ENCODE data around the gene BLNK. TPM values are rescaled to one million over a fixed set of nuclear protein-coding genes. Genes with fewer than 3 reads are reported as not detected.

BLNK gene
- 10 to 100 TPM in 5 of 6 experiments, 1 to 10 TPM in 1; 9.9 to 47.7 (median 20.9) TPM for total RNA-seq
- long read RNA-seq, transcript BLNK-202 (16 exons, 1,715 nt): major isoform, 5 of 9 reads
- long read RNA-seq, partial matches to known transcripts: 0 of 9 reads
- long read RNA-seq, other reads (novel, unspliced or antisense): 1 of 9 reads

DNA sequence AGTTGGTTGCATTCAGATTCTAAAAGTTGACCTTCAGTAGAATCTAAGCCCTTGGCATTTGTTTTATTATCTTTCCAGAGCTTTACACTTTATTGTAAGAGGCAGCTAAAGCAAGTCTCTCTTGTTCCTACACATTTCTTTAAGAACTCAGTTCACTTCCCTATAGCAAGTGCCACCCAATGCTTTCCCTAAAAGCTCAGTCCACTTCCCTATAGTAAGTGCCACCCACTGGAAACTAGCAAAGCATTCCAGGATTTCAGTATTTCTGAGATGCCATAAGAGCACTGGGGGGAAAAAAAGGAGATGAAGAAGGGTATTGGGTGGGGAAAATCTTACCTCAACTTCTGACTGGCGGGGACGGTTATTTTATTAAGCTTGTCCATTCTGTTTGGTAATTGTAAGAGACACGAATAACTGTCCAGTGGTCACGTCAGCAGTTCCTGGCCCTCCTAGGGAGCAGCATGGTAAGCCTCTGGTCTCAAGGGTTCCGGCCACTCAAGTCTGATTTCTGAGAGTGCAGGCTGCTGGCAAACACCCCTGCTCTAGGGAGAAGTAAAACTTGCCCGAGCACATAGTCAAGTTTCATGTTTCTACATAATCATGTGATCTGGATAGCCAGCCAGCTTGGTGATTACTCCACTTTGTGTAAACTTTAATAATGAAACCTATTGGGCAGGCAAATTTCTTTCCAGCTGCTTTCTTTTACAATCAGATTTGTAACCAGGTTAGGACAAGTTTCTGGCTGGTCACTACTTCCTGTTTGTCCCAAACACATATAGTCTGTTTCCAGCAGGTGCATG, at the start of gene BLNK:
BLNK (minus strand) TSS at position 554 of the 800 bp plus-strand sequence; CDS start at position 383, 171 bp downstream.
- ATAC-seq (peak; percentile 69 to 83 (median 77)), DNase-seq (peak; percentile 72 to 82 (median 81))
- WGBS (ENCODE audit: insufficient coverage, low coverage, low lambda C conversion rate, missing lambda C conversion rate): 14% methylated on average over 6 of the region's 6 CpGs
- Histone ChIP-seq H3K4me3 (peak within 1 kb of the TSS; percentile 40 to 63 (median 62)), H3K9me3 (no peaks in the 10 kb centered on the region), H3K36me3 (no peaks in the 10 kb centered on the region), H3K27ac (peak within 1 kb of the TSS; percentile 87 to 95 (median 89)), H3K4me1 (peaks cover 0 to 55% (median 20%) of the 10 kb centered on the region in 4 donors), H3K27me3 (no peaks in the 10 kb centered on the region)
- intact Hi-C loops (cut with DNase I): no loop called here
- peak; percentile 95 for TF ChIP-seq POLR2A (IDR thresholded peaks at IDR 0.05)
- TF ChIP-seq, protein P1, sequence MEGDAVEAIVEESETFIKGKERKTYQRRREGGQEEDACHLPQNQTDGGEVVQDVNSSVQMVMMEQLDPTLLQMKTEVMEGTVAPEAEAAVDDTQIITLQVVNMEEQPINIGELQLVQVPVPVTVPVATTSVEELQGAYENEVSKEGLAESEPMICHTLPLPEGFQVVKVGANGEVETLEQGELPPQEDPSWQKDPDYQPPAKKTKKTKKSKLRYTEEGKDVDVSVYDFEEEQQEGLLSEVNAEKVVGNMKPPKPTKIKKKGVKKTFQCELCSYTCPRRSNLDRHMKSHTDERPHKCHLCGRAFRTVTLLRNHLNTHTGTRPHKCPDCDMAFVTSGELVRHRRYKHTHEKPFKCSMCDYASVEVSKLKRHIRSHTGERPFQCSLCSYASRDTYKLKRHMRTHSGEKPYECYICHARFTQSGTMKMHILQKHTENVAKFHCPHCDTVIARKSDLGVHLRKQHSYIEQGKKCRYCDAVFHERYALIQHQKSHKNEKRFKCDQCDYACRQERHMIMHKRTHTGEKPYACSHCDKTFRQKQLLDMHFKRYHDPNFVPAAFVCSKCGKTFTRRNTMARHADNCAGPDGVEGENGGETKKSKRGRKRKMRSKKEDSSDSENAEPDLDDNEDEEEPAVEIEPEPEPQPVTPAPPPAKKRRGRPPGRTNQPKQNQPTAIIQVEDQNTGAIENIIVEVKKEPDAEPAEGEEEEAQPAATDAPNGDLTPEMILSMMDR (IDR thresholded peaks at IDR 0.05): no peak

DNA sequence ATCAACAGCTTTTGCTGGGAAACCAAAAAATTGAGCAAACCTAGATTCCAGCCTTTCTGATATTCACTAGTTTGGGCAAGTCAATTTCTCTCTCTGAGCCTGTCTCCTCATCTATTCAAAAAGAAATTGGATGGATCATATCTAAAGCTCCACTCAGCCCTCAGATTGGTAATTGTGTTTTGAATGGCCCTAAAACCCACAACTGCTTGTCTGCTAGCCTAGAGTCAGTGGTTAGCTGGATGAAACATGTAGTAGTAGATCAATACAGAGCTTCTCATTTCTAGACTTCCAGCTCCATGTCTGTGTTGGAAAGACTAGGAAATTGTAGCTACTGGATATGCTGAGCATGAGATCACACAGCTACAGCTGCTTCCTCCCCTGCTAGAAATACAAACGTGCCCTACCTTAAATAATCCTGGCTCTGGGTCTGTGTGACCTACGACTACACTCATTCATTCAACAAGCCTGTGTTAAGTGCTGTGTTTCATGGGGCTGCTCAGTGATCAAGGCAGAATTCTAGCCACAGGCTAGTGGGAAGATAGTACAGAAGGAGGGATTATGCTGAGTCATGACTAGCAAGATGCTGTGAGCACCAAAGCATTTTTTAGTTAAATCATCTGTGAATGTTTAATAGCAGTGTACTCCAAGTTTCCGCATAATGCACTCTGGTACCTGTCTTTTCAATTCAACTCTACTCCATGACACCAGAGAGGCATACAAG, 48.5 kb upstream of the BLNK start:
- H3K9me3 ChIP-seq: no peaks in the 10 kb centered on the region
- intact Hi-C loops (cut with DNase I): no loop called here
- no peaks in the 10 kb centered on the region for H3K4me1 ChIP-seq
- no peak for TF ChIP-seq POLR2A (IDR thresholded peaks at IDR 0.05)
- TF ChIP-seq, protein P1 (IDR thresholded peaks at IDR 0.05): no peak
- no peak overlapping the region for H3K27ac ChIP-seq
- no peak for DNase-seq
- WGBS (ENCODE audit: insufficient coverage, low coverage, low lambda C conversion rate, missing lambda C conversion rate): 52% methylated on average over 3 of the region's 3 CpGs
- no peaks in the 10 kb centered on the region for H3K27me3 ChIP-seq
- no peak for ATAC-seq
- H3K4me3 ChIP-seq: no peak overlapping the region
- no peaks in the 10 kb centered on the region for H3K36me3 ChIP-seq

GRCh38 chr10:96317067-96317833, 45.9 kb upstream of the BLNK start:
- Histone ChIP-seq H3K9me3 (no peaks in the 10 kb centered on the region), H3K27ac (no peak overlapping the region), H3K4me1 (no peaks in the 10 kb centered on the region), H3K4me3 (no peak overlapping the region), H3K36me3 (no peaks in the 10 kb centered on the region), H3K27me3 (no peaks in the 10 kb centered on the region)
- ATAC-seq: no peak
- DNase-seq: no peak
- WGBS (ENCODE audit: insufficient coverage, low coverage, low lambda C conversion rate, missing lambda C conversion rate): 59% methylated on average over 4 of the region's 4 CpGs
- intact Hi-C loops (cut with DNase I): no loop called here
- TF ChIP-seq, protein P1 (IDR thresholded peaks at IDR 0.05): no peak
- TF ChIP-seq POLR2A (IDR thresholded peaks at IDR 0.05): no peak

DNA sequence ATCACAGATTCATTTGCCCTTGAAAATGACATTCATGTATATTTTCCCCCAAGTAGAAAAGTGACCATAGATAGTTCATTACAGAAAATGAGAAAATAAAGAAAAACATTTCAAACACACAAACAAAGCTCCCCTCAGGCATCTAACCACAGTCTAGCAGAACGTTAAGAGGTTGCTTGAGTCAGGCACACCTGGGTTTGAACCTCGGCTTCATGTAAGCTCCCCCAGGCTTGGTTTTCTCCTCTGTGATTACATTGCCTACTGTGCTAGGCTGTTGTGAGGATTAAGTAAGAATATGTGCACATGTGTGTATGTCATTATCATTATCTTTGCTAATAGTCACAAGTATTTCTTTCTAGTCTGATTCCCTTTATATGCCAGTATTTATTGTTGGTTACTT, 42.0 kb upstream of the BLNK start:
- no peak for ATAC-seq
- TF ChIP-seq POLR2A (IDR thresholded peaks at IDR 0.05): no peak
- TF ChIP-seq, protein P1 (IDR thresholded peaks at IDR 0.05): no peak

More for the DNA sequence above, 42.0 kb upstream of the BLNK start:
- H3K27ac ChIP-seq: no peak overlapping the region
- no peak overlapping the region for H3K4me3 ChIP-seq
- no peaks in the 10 kb centered on the region for H3K4me1 ChIP-seq
- intact Hi-C loops (cut with DNase I): no loop called here
- no peaks in the 10 kb centered on the region for H3K9me3 ChIP-seq
- WGBS (ENCODE audit: insufficient coverage, low coverage, low lambda C conversion rate, missing lambda C conversion rate): 55% methylated on average over 2 of the region's 2 CpGs
- H3K36me3 ChIP-seq: no peaks in the 10 kb centered on the region
- H3K27me3 ChIP-seq: no peaks in the 10 kb centered on the region
- no peak for DNase-seq
